ENCODE data around the gene KLF12. TPM values are rescaled to one million over a fixed set of nuclear protein-coding genes. Genes with fewer than 3 reads are reported as not detected.

Gene KLF12
- polyA plus RNA-seq, 3 donors = 0.04 to 1.3 (median 0.38) TPM

DNA sequence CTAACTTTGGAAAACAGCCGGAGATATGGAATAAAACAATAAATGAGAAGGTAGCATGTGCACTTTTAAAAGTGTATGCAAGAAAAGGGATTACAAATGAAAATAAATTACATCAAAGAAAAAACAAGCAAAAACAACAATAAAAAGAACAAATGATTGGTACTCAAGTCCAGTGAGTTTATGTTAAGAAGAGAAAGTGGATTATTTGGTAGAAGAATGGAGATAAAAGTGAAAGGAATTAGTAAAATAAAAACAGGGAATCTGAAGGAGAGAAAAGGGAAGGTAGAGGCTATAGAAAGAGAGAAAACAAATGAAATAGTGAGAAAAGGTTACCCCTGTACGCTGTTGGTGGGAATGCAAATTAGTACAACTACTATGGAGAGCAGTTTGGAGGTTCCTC lies 28.6 kb upstream of the KLF12 start:
- Mint-ChIP-seq H3K27me3 (ENCODE audit: low read depth in 3 of 3) (peaks cover 0 to 1% (median 0%) of the 10 kb centered on the region in 3 donors), H3K4me1 (no peaks in the 10 kb centered on the region), H3K4me3 (no peak overlapping the region), H3K9me3 (peaks cover 0 to 6% (median 0%) of the 10 kb centered on the region in 7 donors), H3K36me3 (no peaks in the 10 kb centered on the region), H3K27ac (no peak overlapping the region)
- Histone ChIP-seq H4K20me1 (ENCODE audit: insufficient read depth, low read length) (no peaks in the 10 kb centered on the region), H3K27ac (ENCODE audit: low read depth in 1 of 2, low read length in 2 of 2) (no peak overlapping the region), H3K9me3 (replicated peaks in 1 of 2; ENCODE audit: control insufficient read depth in 1 of 2, insufficient read depth in 1 of 2, low read length in 2 of 2) (no peaks in the 10 kb centered on the region), H3K36me3 (replicated peaks in 1 of 2; ENCODE audit: control insufficient read depth in 1 of 2, insufficient read depth in 2 of 2, low read length in 2 of 2) (no peaks in the 10 kb centered on the region), H3K4me3 (replicated peaks in 1 of 3; ENCODE audit: low read depth in 2 of 3, low read length in 3 of 3) (no peak overlapping the region), H3K9ac (ENCODE audit: insufficient read depth, low read length, poor library complexity, severe bottlenecking) (no peak overlapping the region), H2AFZ (ENCODE audit: insufficient read depth, low read depth, low read length, poor library complexity, severe bottlenecking) (no peak overlapping the region), H3K79me2 (ENCODE audit: insufficient read depth, low read length) (no peaks in the 10 kb centered on the region), H3K4me1 (ENCODE audit: control insufficient read depth in 1 of 2, insufficient read depth in 2 of 2, low read length in 2 of 2) (no peaks in the 10 kb centered on the region), H3K4me2 (replicated peaks; ENCODE audit: extremely low read depth, low read length, poor library complexity, severe bottlenecking) (no peak overlapping the region), H3K27me3 (ENCODE audit: control insufficient read depth in 2 of 2, insufficient read depth in 2 of 2, low read length in 2 of 2) (no peaks in the 10 kb centered on the region)
- intact Hi-C loops (cut with micrococcal nuclease) = no loop called here
- WGBS (ENCODE audit: insufficient coverage) = no CpG with 5 or more reads among the region's 2 CpGs
- DNase-seq = no peak
- no peak for TF ChIP-seq CTCF (IDR thresholded peaks at IDR 0.05)

- Mint-ChIP-seq H3K27ac (no peak overlapping the region), H3K4me1 (no peaks in the 10 kb centered on the region), H3K9me3 (peaks cover 0 to 8% (median 0%) of the 10 kb centered on the region in 7 donors), H3K36me3 (no peaks in the 10 kb centered on the region), H3K27me3 (ENCODE audit: low read depth in 3 of 3) (peaks cover 0 to 1% (median 0%) of the 10 kb centered on the region in 3 donors), H3K4me3 (no peak overlapping the region)
- Histone ChIP-seq H2AFZ (ENCODE audit: insufficient read depth, low read depth, low read length, poor library complexity, severe bottlenecking) (no peak overlapping the region), H3K36me3 (replicated peaks in 1 of 2; ENCODE audit: control insufficient read depth in 1 of 2, insufficient read depth in 2 of 2, low read length in 2 of 2) (no peaks in the 10 kb centered on the region), H3K9ac (ENCODE audit: insufficient read depth, low read length, poor library complexity, severe bottlenecking) (no peak overlapping the region), H3K4me2 (replicated peaks; ENCODE audit: extremely low read depth, low read length, poor library complexity, severe bottlenecking) (no peak overlapping the region), H3K27ac (ENCODE audit: low read depth in 1 of 2, low read length in 2 of 2) (no peak overlapping the region), H3K4me3 (replicated peaks in 1 of 3; ENCODE audit: low read depth in 2 of 3, low read length in 3 of 3) (no peak overlapping the region), H4K20me1 (ENCODE audit: insufficient read depth, low read length) (no peaks in the 10 kb centered on the region), H3K4me1 (ENCODE audit: control insufficient read depth in 1 of 2, insufficient read depth in 2 of 2, low read length in 2 of 2) (no peaks in the 10 kb centered on the region), H3K9me3 (replicated peaks in 1 of 2; ENCODE audit: control insufficient read depth in 1 of 2, insufficient read depth in 1 of 2, low read length in 2 of 2) (no peaks in the 10 kb centered on the region), H3K27me3 (ENCODE audit: control insufficient read depth in 2 of 2, insufficient read depth in 2 of 2, low read length in 2 of 2) (no peaks in the 10 kb centered on the region), H3K79me2 (ENCODE audit: insufficient read depth, low read length) (no peaks in the 10 kb centered on the region)
- no peak for TF ChIP-seq CTCF (IDR thresholded peaks at IDR 0.05)
- WGBS (ENCODE audit: insufficient coverage) = 83% methylated on average over 2 of the region's 2 CpGs
- no peak for DNase-seq
- intact Hi-C loops (cut with micrococcal nuclease) = no loop called here
Observed at GRCh38 chr13:74162135-74162534, 27.9 kb upstream of the KLF12 start.

All from CD14-positive monocyte (primary cell).